ENCODE data around the gene AURKAIP1. TPM values are rescaled to one million over a fixed set of nuclear protein-coding genes. Genes with fewer than 3 reads are reported as not detected.

AURKAIP1 gene
- total RNA-seq, 1 experiment from 2014 or later: 196 TPM

- WGBS (ENCODE audit: extremely low coverage, insufficient read length, low lambda C conversion rate): no CpG with 5 or more reads among the region's 16 CpGs
- Histone ChIP-seq H2BK20ac (ENCODE audit: low read depth, low read length, poor library complexity, severe bottlenecking) (no peak overlapping the region), H3K23me2 (ENCODE audit: insufficient read length, low read depth, low read length, poor library complexity, severe bottlenecking) (no peaks in the 10 kb centered on the region), H3K9ac (ENCODE audit: extremely low read depth, insufficient read length, low read length) (no peak overlapping the region), H2BK15ac (ENCODE audit: low read depth, low read length) (no peak overlapping the region), H2BK12ac (ENCODE audit: insufficient read length, low read depth, low read length) (no peak overlapping the region), H3K27ac (ENCODE audit: insufficient read length, low read depth, low read length) (no peak overlapping the region), H2AFZ (ENCODE audit: low read length) (no peak overlapping the region), H3K4me1 (ENCODE audit: insufficient read depth, low read length) (no peaks in the 10 kb centered on the region), H3K27me3 (ENCODE audit: insufficient read depth, low read length) (no peaks in the 10 kb centered on the region), H3K4ac (ENCODE audit: low read depth, low read length) (no peak overlapping the region), H3K56ac (ENCODE audit: insufficient read length, low read depth, low read length) (no peak overlapping the region), H4K91ac (ENCODE audit: insufficient read length, low read depth, low read length) (no peak overlapping the region), H4K20me1 (ENCODE audit: control insufficient read depth, insufficient read depth, insufficient read length) (no peaks in the 10 kb centered on the region), H2BK5ac (ENCODE audit: insufficient read length, low read length) (no peak overlapping the region), H3T11ph (ENCODE audit: low read length) (no peak overlapping the region), H3K14ac (ENCODE audit: insufficient read depth, low read length) (no peak overlapping the region), H2BK120ac (ENCODE audit: low read depth, low read length, poor library complexity, severe bottlenecking) (no peak overlapping the region), H3K9me3 (ENCODE audit: control insufficient read depth, low read depth, low read length) (no peaks in the 10 kb centered on the region), H4K8ac (replicated peaks; ENCODE audit: insufficient read length, low read depth, low read length) (no peak overlapping the region), H3K4me2 (ENCODE audit: insufficient read depth, insufficient read length, low read length) (no peak overlapping the region), H2AK5ac (ENCODE audit: insufficient read length, low read length) (no peak overlapping the region), H3K18ac (ENCODE audit: insufficient read length, low read depth, low read length) (no peak overlapping the region), H3K79me2 (ENCODE audit: insufficient read depth, low read length) (no peaks in the 10 kb centered on the region), H3K23ac (ENCODE audit: insufficient read length, low read depth, low read length) (no peak overlapping the region), H3K79me1 (ENCODE audit: insufficient read depth, low read depth, low read length, poor library complexity, severe bottlenecking) (no peaks in the 10 kb centered on the region), H4K5ac (ENCODE audit: insufficient read length, low read depth, low read length) (no peak overlapping the region)
- Mint-ChIP-seq H3K27me3 (ENCODE audit: low read depth) (no peaks in the 10 kb centered on the region), H3K4me1 (no peaks in the 10 kb centered on the region), H3K36me3 (ENCODE audit: insufficient read depth in 1 of 3, low read depth in 3 of 3) (peaks cover 57 to 89% (median 72%) of the 10 kb centered on the region in 3 experiments; a peak in 6 of 7 replicates), H3K9me3 (no peaks in the 10 kb centered on the region), H3K27ac (no peak overlapping the region), H3K4me3 (no peak overlapping the region)
- TF ChIP-seq CTCF (conservative IDR thresholded peaks at IDR 0.05): no peak
- DNase-seq: no peak
Observed at GRCh38 chr1:1388078-1388472, 13.1 kb upstream of the AURKAIP1 start.

Measured in H9 (cell line).